Mesendoderm (in vitro differentiated cells): ENCODE data around the gene HCRTR2.
A peak's percentile ranks its signal among the peaks of the same experiment; 100 is the strongest.

Experiments
- DNase-seq: peaks from one replicate; pipeline ENCODE4 v3.0.0; 2013
- H2AK5ac ChIP-seq: 2 replicates; pipeline ENCODE4 v1.6.1; 2013; ENCODE audit warnings: low read length, inconsistent platforms
- H2BK120ac ChIP-seq: 2 replicates; pipeline ENCODE4 v1.6.1; 2013; ENCODE audit warnings: low read depth, mild to moderate bottlenecking, low read length, moderate library complexity, mixed read lengths
- H2BK15ac ChIP-seq: replicated peaks from 2 replicates; pipeline ENCODE4 v1.6.1; 2013; ENCODE audit warnings: low read depth, mild to moderate bottlenecking, moderate library complexity
- H2BK5ac ChIP-seq: 2 replicates; pipeline ENCODE4 v1.6.1; 2013; ENCODE audit warnings: low read length, inconsistent platforms
- H3K18ac ChIP-seq: 2 replicates; pipeline ENCODE4 v1.6.1; 2013; ENCODE audit warnings: mild to moderate bottlenecking, low read length, mixed read lengths
- H3K23ac ChIP-seq: one replicate; pipeline ENCODE4 v1.6.1; 2013; ENCODE audit warnings: low read length
- H3K27ac ChIP-seq: 2 replicates; pipeline ENCODE4 v1.5.1; 2013; ENCODE audit warnings: low read depth, mild to moderate bottlenecking, inconsistent platforms, low read length, moderate library complexity
- H3K27me3 ChIP-seq: 2 replicates; pipeline ENCODE4 v1.6.1; 2013; ENCODE audit warnings: low read length, control low read depth, mild to moderate bottlenecking, inconsistent platforms; ENCODE audit not compliant: insufficient read depth, poor library complexity
- H3K36me3 ChIP-seq: 2 replicates; pipeline ENCODE4 v1.6.1; 2013; ENCODE audit warnings: low read length, inconsistent platforms; ENCODE audit not compliant: control insufficient read depth, insufficient read depth
- H3K4ac ChIP-seq: one replicate; pipeline ENCODE4 v1.6.1; 2013; ENCODE audit warnings: low read depth, mild to moderate bottlenecking, low read length, moderate library complexity
- H3K4me1 ChIP-seq: 2 replicates; pipeline ENCODE4 v1.6.1; 2013; ENCODE audit warnings: low read depth, low read length, inconsistent platforms; ENCODE audit not compliant: control insufficient read depth
- H3K4me2 ChIP-seq: 2 replicates; pipeline ENCODE4 v1.6.1; 2013; ENCODE audit warnings: low read length
- H3K4me3 ChIP-seq: 2 replicates; pipeline ENCODE4 v1.5.1; 2013; ENCODE audit warnings: mild to moderate bottlenecking, low read length
- H3K56ac ChIP-seq: one replicate; pipeline ENCODE4 v1.6.1; 2013; ENCODE audit warnings: low read length
- H3K79me1 ChIP-seq: 2 replicates; pipeline ENCODE4 v1.6.1; 2013; ENCODE audit warnings: low read length, inconsistent platforms
- H3K79me2 ChIP-seq: 2 replicates; pipeline ENCODE4 v1.6.1; 2013; ENCODE audit warnings: mild to moderate bottlenecking, low read length; ENCODE audit not compliant: control insufficient read depth, insufficient read depth
- H3K9ac ChIP-seq: 2 replicates; pipeline ENCODE4 v1.6.1; 2013; ENCODE audit warnings: low read length, inconsistent platforms
- H4K5ac ChIP-seq: one replicate; pipeline ENCODE4 v1.6.1; 2013; ENCODE audit warnings: low read length
- H4K8ac ChIP-seq: one replicate; pipeline ENCODE4 v1.6.1; 2013; ENCODE audit warnings: low read depth, mild to moderate bottlenecking, control low read depth, low read length, moderate library complexity
- WGBS: extraction: QIAGEN DNeasy Blood & Tissue Kit; methylation state at CpG from one replicate; pipeline ENCODE4 v1.1.7; 2013; ENCODE audit warnings: low lambda C conversion rate, missing lambda C conversion rate; ENCODE audit not compliant: insufficient coverage; ENCODE audit errors: extremely low coverage; 5-methylcytosine and 5-hydroxymethylcytosine counted together

Gene HCRTR2

GRCh38 chr6:55176958-55177357 is 2.6 kb downstream of the HCRTR2 start:
- Histone ChIP-seq H3K36me3 (no peaks in the 10 kb centered on the region), H3K9ac (no peak overlapping the region), H3K23ac (no peak overlapping the region), H2BK5ac (no peak overlapping the region), H3K4ac (no peak overlapping the region), H3K79me2 (no peaks in the 10 kb centered on the region), H2BK120ac (no peak overlapping the region), H2BK15ac (no peak overlapping the region), H3K56ac (no peak overlapping the region), H2AK5ac (no peak overlapping the region), H3K4me2 (no peak overlapping the region), H3K4me3 (no peak overlapping the region), H3K27me3 (no peaks in the 10 kb centered on the region), H3K4me1 (peaks cover 2% of the 10 kb centered on the region), H3K27ac (no peak overlapping the region), H3K18ac (no peak overlapping the region), H3K79me1 (no peaks in the 10 kb centered on the region), H4K5ac (no peak overlapping the region), H4K8ac (no peak overlapping the region)
- peak; percentile 22 for DNase-seq

GRCh38 chr6:55180258-55180657 is 5.9 kb downstream of the HCRTR2 start:
- no peak overlapping the region for H2BK5ac ChIP-seq
- no peak overlapping the region for H3K27ac ChIP-seq
- H4K5ac ChIP-seq: no peak overlapping the region
- H2AK5ac ChIP-seq: no peak overlapping the region
- no peak overlapping the region for H3K23ac ChIP-seq
- no peak overlapping the region for H4K8ac ChIP-seq
- no peak overlapping the region for H3K4me2 ChIP-seq
- no peaks in the 10 kb centered on the region for H3K4me1 ChIP-seq
- no peaks in the 10 kb centered on the region for H3K36me3 ChIP-seq
- no peak overlapping the region for H3K4me3 ChIP-seq
- no peaks in the 10 kb centered on the region for H3K27me3 ChIP-seq
- H3K56ac ChIP-seq: no peak overlapping the region
- DNase-seq: no peak
- no peak overlapping the region for H3K9ac ChIP-seq
- no peaks in the 10 kb centered on the region for H3K79me1 ChIP-seq
- no peak overlapping the region for H2BK15ac ChIP-seq
- no peaks in the 10 kb centered on the region for H3K79me2 ChIP-seq
- H3K4ac ChIP-seq: no peak overlapping the region
- no peak overlapping the region for H2BK120ac ChIP-seq
- H3K18ac ChIP-seq: no peak overlapping the region
- no CpG with 5 or more reads among the region's 1 CpG for WGBS

GRCh38 chr6:55182016-55182650 is 7.8 kb downstream of the HCRTR2 start:
- Histone ChIP-seq H2BK15ac (no peak overlapping the region), H3K4ac (no peak overlapping the region), H2BK5ac (no peak overlapping the region), H2AK5ac (no peak overlapping the region), H3K27ac (no peak overlapping the region), H3K9ac (no peak overlapping the region), H3K79me1 (no peaks in the 10 kb centered on the region), H3K27me3 (no peaks in the 10 kb centered on the region), H2BK120ac (no peak overlapping the region), H4K8ac (no peak overlapping the region), H3K4me1 (no peaks in the 10 kb centered on the region), H3K79me2 (no peaks in the 10 kb centered on the region), H3K23ac (no peak overlapping the region), H3K36me3 (no peaks in the 10 kb centered on the region), H3K56ac (no peak overlapping the region), H3K4me2 (no peak overlapping the region), H3K4me3 (no peak overlapping the region), H4K5ac (no peak overlapping the region), H3K18ac (no peak overlapping the region)
- DNase-seq: no peak
- no CpG with 5 or more reads among the region's 7 CpGs for WGBS

- Histone ChIP-seq H3K79me1 (no peaks in the 10 kb centered on the region), H2BK15ac (no peak overlapping the region), H3K18ac (no peak overlapping the region), H3K9ac (no peak overlapping the region), H3K27ac (no peak overlapping the region), H3K79me2 (no peaks in the 10 kb centered on the region), H3K4me3 (no peak overlapping the region), H3K4me1 (no peaks in the 10 kb centered on the region), H2BK120ac (no peak overlapping the region), H3K23ac (no peak overlapping the region), H3K4ac (no peak overlapping the region), H4K8ac (no peak overlapping the region), H3K56ac (no peak overlapping the region), H4K5ac (no peak overlapping the region), H3K36me3 (no peaks in the 10 kb centered on the region), H3K27me3 (no peaks in the 10 kb centered on the region), H2BK5ac (no peak overlapping the region), H2AK5ac (no peak overlapping the region), H3K4me2 (no peak overlapping the region)
- DNase-seq: no peak
- 100% methylated on average over 1 of the region's 4 CpGs for WGBS
Observed at GRCh38 chr6:55184782-55185530, 10.6 kb downstream of the HCRTR2 start.

GRCh38 chr6:55198715-55199114 is 24.4 kb downstream of the HCRTR2 start:
- H4K8ac ChIP-seq: no peak overlapping the region
- peak; percentile 79 for DNase-seq
- no peak overlapping the region for H3K18ac ChIP-seq
- H3K27me3 ChIP-seq: no peaks in the 10 kb centered on the region
- H3K56ac ChIP-seq: no peak overlapping the region
- H2BK15ac ChIP-seq: no peak overlapping the region
- H3K4ac ChIP-seq: no peak overlapping the region
- no peak overlapping the region for H3K4me3 ChIP-seq
- H3K27ac ChIP-seq: no peak overlapping the region
- H3K79me1 ChIP-seq: no peaks in the 10 kb centered on the region
- H3K4me1 ChIP-seq: no peaks in the 10 kb centered on the region
- H2AK5ac ChIP-seq: no peak overlapping the region
- H3K9ac ChIP-seq: no peak overlapping the region
- H3K23ac ChIP-seq: no peak overlapping the region
- H2BK5ac ChIP-seq: no peak overlapping the region
- no peak overlapping the region for H3K4me2 ChIP-seq
- no peak overlapping the region for H4K5ac ChIP-seq
- no peaks in the 10 kb centered on the region for H3K36me3 ChIP-seq
- H3K79me2 ChIP-seq: no peaks in the 10 kb centered on the region
- no peak overlapping the region for H2BK120ac ChIP-seq

GRCh38 chr6:55199239-55199638 is 24.9 kb downstream of the HCRTR2 start:
- no peaks in the 10 kb centered on the region for H3K4me1 ChIP-seq
- no peak overlapping the region for H4K5ac ChIP-seq
- no peak overlapping the region for H3K56ac ChIP-seq
- no peak overlapping the region for H2BK5ac ChIP-seq
- H2BK120ac ChIP-seq: no peak overlapping the region
- H3K18ac ChIP-seq: no peak overlapping the region
- no peak overlapping the region for H2BK15ac ChIP-seq
- no peak overlapping the region for H3K27ac ChIP-seq
- no peak overlapping the region for H3K4me2 ChIP-seq
- no peak overlapping the region for H3K23ac ChIP-seq
- H3K79me1 ChIP-seq: no peaks in the 10 kb centered on the region
- DNase-seq: peak; percentile 3
- no peak overlapping the region for H3K4me3 ChIP-seq
- no peak overlapping the region for H3K9ac ChIP-seq
- H4K8ac ChIP-seq: no peak overlapping the region
- H3K36me3 ChIP-seq: no peaks in the 10 kb centered on the region
- H3K27me3 ChIP-seq: no peaks in the 10 kb centered on the region
- no peaks in the 10 kb centered on the region for H3K79me2 ChIP-seq
- no peak overlapping the region for H3K4ac ChIP-seq
- H2AK5ac ChIP-seq: no peak overlapping the region
